H1 (cell line): ENCODE results near the gene COASY. TPM values are rescaled to one million over a fixed set of nuclear protein-coding genes. Genes with fewer than 3 reads are reported as not detected.

Experiments used
- CEBPB ChIP-seq: IDR thresholded peaks from 2 replicates; pipeline ENCODE4 v1.6.1; 2012; ENCODE audit warnings: low read depth, low read length
- EGR1 ChIP-seq: IDR thresholded peaks from 2 replicates; pipeline ENCODE4 v1.6.1; 2011; ENCODE audit warnings: low read depth, low read length, borderline replicate concordance
- FOSL1 ChIP-seq: IDR thresholded peaks from 2 replicates; pipeline ENCODE4 v1.6.1; 2011; ENCODE audit warnings: mild to moderate bottlenecking, low read depth, low read length, moderate library complexity; ENCODE audit not compliant: insufficient read depth
- NRF1 ChIP-seq: IDR thresholded peaks from 2 replicates; pipeline ENCODE4 v1.6.1; 2011; ENCODE audit warnings: mild to moderate bottlenecking, low read depth, low read length, improper control_type of control experiment
- RAD21 ChIP-seq, 2 experiments: IDR thresholded peaks in 1 of 2; conservative IDR thresholded peaks in 1 of 2; 2 replicates each; pipeline ENCODE4 v1.6.1; 2011; ENCODE audit warnings: low read depth in 2 of 2, low read length in 2 of 2, improper control_type of control experiment in 1 of 2, inconsistent platforms in 1 of 2, mild to moderate bottlenecking in 1 of 2, moderate library complexity in 1 of 2
- SP4 ChIP-seq: IDR thresholded peaks from 2 replicates; pipeline ENCODE4 v1.6.1; 2012; ENCODE audit warnings: low read length, inconsistent platforms
- TAF1 ChIP-seq: IDR thresholded peaks from 2 replicates; pipeline ENCODE4 v1.6.1; 2011; ENCODE audit warnings: mild to moderate bottlenecking, low read depth, low read length
- TAF7 ChIP-seq: optimal IDR thresholded peaks from 2 replicates; pipeline ENCODE3; 2011; ENCODE audit warnings: low read depth, mild to moderate bottlenecking, inconsistent platforms, low read length, moderate library complexity, borderline replicate concordance
- ZNF274 ChIP-seq: IDR thresholded peaks from 2 replicates; pipeline ENCODE4 v1.7.0; 2012; ENCODE audit warnings: low read length, borderline replicate concordance; ENCODE audit errors: extremely low read depth
- polyA plus RNA-seq, 7 experiments: library from polyadenylated mRNA; depleted of rRNA in 3 of 7; stranded (reverse) in 5 of 7; unstranded in 2 of 7; fragments of >200 nt in 5 of 7; fragments of 200-250 nt in 2 of 7; gene quantifications; 1 replicate in 5 of 7; 2 replicates in 1 of 7; 4 replicates in 1 of 7; pipeline versions ENCODE4 v1.2.1 to v1.2.3, GENCODE V29; 2011 to 2013; ENCODE audit warnings: missing spikeins in 2 of 7, mixed read lengths in 2 of 7
- total RNA-seq: library from RNA; stranded (reverse); fragmentation: NEBNext Ultra II Directional; extraction: Animal tissue kit (Norgen Biotek cat#: 25700); gene quantifications from 2 replicates; pipeline ENCODE4 v1.2.1, GENCODE V29; 2021

Gene COASY
- total and polyA plus RNA-seq, 2 of the 8 experiments (the other 6 are each of a cell fraction or from before 2014, with no cell fraction given) = 64.5 to 100 TPM

- TF ChIP-seq SP4 = no peak
- TF ChIP-seq RAD21 (IDR thresholded peaks at IDR 0.05 in 1 of 2, conservative IDR thresholded peaks at IDR 0.05 in 1 of 2; ENCODE audit: low read depth in 2 of 2, low read length in 2 of 2) = no peak
- TF ChIP-seq NRF1 = no peak
- TF ChIP-seq FOSL1 = no peak
- no peak for TF ChIP-seq TAF7
- TF ChIP-seq CEBPB = no peak
- no peak for TF ChIP-seq TAF1
- TF ChIP-seq ZNF274 = no peak
- TF ChIP-seq EGR1 = no peak
These were observed 43.7 kb upstream of the COASY start (continued) for GRCh38 chr17:42518046-42518754.
